ENCODE measurements around the gene DAAM2. TPM values are rescaled to one million over a fixed set of nuclear protein-coding genes. Genes with fewer than 3 reads are reported as not detected.

DAAM2 gene
- total and polyA plus RNA-seq, 4 donors = 1.9 to 17.0 (median 4.4) TPM

GRCh38 chr6:39935241-39935640 is 143.1 kb downstream of the DAAM2 start:
- no peak overlapping the region for H3K27ac ChIP-seq (ENCODE audit: low read depth in 1 of 2, low read length in 2 of 2)

GRCh38 chr6:39936857-39937256 is 144.7 kb downstream of the DAAM2 start:
- 95% methylated on average over 1 of the region's 1 CpG for WGBS
- DNase-seq (ENCODE audit: low spot score) = no peak

More at GRCh38 chr6:39935241-39935640, 143.1 kb downstream of the DAAM2 start:
- Histone ChIP-seq H3K9me3 (ENCODE audit: control insufficient read depth in 4 of 4, low read length in 3 of 4) (no peaks in the 10 kb centered on the region), H3K4me1 (ENCODE audit: control insufficient read depth in 4 of 4, insufficient read depth in 4 of 4, low read length in 3 of 4) (peaks cover 16 to 47% (median 35%) of the 10 kb centered on the region in 4 donors), H3K27me3 (ENCODE audit: control insufficient read depth in 4 of 4, insufficient read depth in 4 of 4, low read length in 3 of 4) (no peaks in the 10 kb centered on the region), H3K36me3 (ENCODE audit: control insufficient read depth in 4 of 4, insufficient read depth in 3 of 4, low read depth in 1 of 4, low read length in 3 of 4) (no peaks in the 10 kb centered on the region), H3K9ac (ENCODE audit: low read depth in 1 of 2, low read length in 2 of 2) (no peak overlapping the region), H3K4me3 (ENCODE audit: low read depth in 1 of 3, low read length in 3 of 3) (no peak overlapping the region)
- DNase-seq (ENCODE audit: low spot score) = no peak
- TF ChIP-seq TAF1 (conservative IDR thresholded peaks at IDR 0.05) = no peak
- TF ChIP-seq SP1 (IDR thresholded peaks at IDR 0.05) = no peak
- no peak for TF ChIP-seq RXRA (IDR thresholded peaks at IDR 0.05)
- TF ChIP-seq CTCF (IDR thresholded peaks at IDR 0.05; ENCODE audit: low read depth, low read length, missing input control) = no peak
- no peak for TF ChIP-seq FOXA2 (IDR thresholded peaks at IDR 0.05)
- WGBS = 92% methylated on average over 2 of the region's 2 CpGs

More at GRCh38 chr6:39936857-39937256, 144.7 kb downstream of the DAAM2 start:
- Histone ChIP-seq H3K36me3 (ENCODE audit: control insufficient read depth in 4 of 4, insufficient read depth in 3 of 4, low read depth in 1 of 4, low read length in 3 of 4) (no peaks in the 10 kb centered on the region), H3K4me1 (ENCODE audit: control insufficient read depth in 4 of 4, insufficient read depth in 4 of 4, low read length in 3 of 4) (peaks cover 12 to 32% (median 22%) of the 10 kb centered on the region in 4 donors), H3K9me3 (ENCODE audit: control insufficient read depth in 4 of 4, low read length in 3 of 4) (no peaks in the 10 kb centered on the region), H3K9ac (ENCODE audit: low read depth in 1 of 2, low read length in 2 of 2) (no peak overlapping the region), H3K27me3 (ENCODE audit: control insufficient read depth in 4 of 4, insufficient read depth in 4 of 4, low read length in 3 of 4) (no peaks in the 10 kb centered on the region), H3K4me3 (ENCODE audit: low read depth in 1 of 3, low read length in 3 of 3) (no peak overlapping the region), H3K27ac (ENCODE audit: low read depth in 1 of 2, low read length in 2 of 2) (no peak overlapping the region)
- TF ChIP-seq REST (IDR thresholded peaks at IDR 0.05) (no peak), EGR1 (IDR thresholded peaks at IDR 0.05; ENCODE audit: low read depth in 2 of 2) (no peak), SP1 (IDR thresholded peaks at IDR 0.05) (no peak), HNF4A (conservative IDR thresholded peaks at IDR 0.05) (no peak), YY1 (IDR thresholded peaks at IDR 0.05) (no peak)

All from liver (tissue), 9 donors.